HepG2 (cell line): ENCODE results near the gene ASCC2. TPM values are rescaled to one million over a fixed set of nuclear protein-coding genes. Genes with fewer than 3 reads are reported as not detected.
A peak's percentile ranks its signal among the peaks of the same experiment; 100 is the strongest.

Experiments
- CREB1 ChIP-seq, 2 experiments: fragments of 450-650 bp in 1 of 2; IDR thresholded peaks; 2 replicates each; pipeline ENCODE4 v1.6.1; 2016 to 2017; ENCODE audit warnings: control low read depth in 1 of 2, mild to moderate bottlenecking in 1 of 2, missing compliant biosample characterization in 1 of 2, missing genetic modification characterization in 1 of 2
- FOSL1 ChIP-seq: sonication (generic); formaldehyde crosslinking; IDR thresholded peaks from 2 replicates; pipeline ENCODE4 v1.9.0; 2021; ENCODE audit warnings: missing genetic modification reagents, borderline replicate concordance
- KDM3A ChIP-seq: IDR thresholded peaks from 2 replicates; pipeline ENCODE4 v1.6.1; 2018; ENCODE audit warnings: low read depth, missing compliant biosample characterization
- KMT2A ChIP-seq: sonication (generic); formaldehyde crosslinking; IDR thresholded peaks from 2 replicates; pipeline ENCODE4 v1.4.0; 2020; ENCODE audit warnings: missing genetic modification reagents
- NFIB ChIP-seq: sonication (generic); formaldehyde crosslinking; IDR thresholded peaks from 2 replicates; pipeline ENCODE4 v1.9.0; 2021; ENCODE audit warnings: missing genetic modification reagents, mild to moderate bottlenecking, borderline replicate concordance
- NR2F6 ChIP-seq, 2 experiments: IDR thresholded peaks; 2 replicates each; pipeline ENCODE4 v1.6.1; 2016; ENCODE audit warnings: antibody characterized with exemption in 1 of 2, mild to moderate bottlenecking in 1 of 2
- PHF20 ChIP-seq: sonication (generic); formaldehyde crosslinking; IDR thresholded peaks from 2 replicates; pipeline ENCODE4 v1.5.0; 2020; ENCODE audit warnings: mild to moderate bottlenecking, missing genetic modification reagents
- PHF21A ChIP-seq: sonication (generic); formaldehyde crosslinking; IDR thresholded peaks from 2 replicates; pipeline ENCODE4 v1.5.0; 2020; ENCODE audit warnings: mild to moderate bottlenecking, missing genetic modification reagents
- POGZ ChIP-seq: sonication (generic); formaldehyde crosslinking; IDR thresholded peaks from 2 replicates; pipeline ENCODE4 v1.4.0; 2020; ENCODE audit warnings: mild to moderate bottlenecking, missing genetic modification reagents
- RFXAP ChIP-seq: sonication (generic); formaldehyde crosslinking; IDR thresholded peaks from 2 replicates; pipeline ENCODE4 v1.4.0; 2020; ENCODE audit warnings: missing genetic modification reagents, borderline replicate concordance
- SALL1 ChIP-seq: sonication (generic); formaldehyde crosslinking; IDR thresholded peaks from 2 replicates; pipeline ENCODE4 v1.8.0; 2022; ENCODE audit warnings: mild to moderate bottlenecking, missing genetic modification reagents
- SIN3A ChIP-seq: IDR thresholded peaks from 2 replicates; pipeline ENCODE4 v1.6.1; 2011; ENCODE audit warnings: low read depth, mild to moderate bottlenecking, control low read depth, low read length, borderline replicate concordance
- ZFP36L1 ChIP-seq: sonication (generic); formaldehyde crosslinking; IDR thresholded peaks from 2 replicates; pipeline ENCODE4 v1.8.0; 2022; ENCODE audit warnings: mild to moderate bottlenecking, missing genetic modification reagents, moderate library complexity
- ZFX ChIP-seq: sonication (generic); formaldehyde crosslinking; IDR thresholded peaks from 2 replicates; pipeline ENCODE4 v1.4.0; 2020; ENCODE audit warnings: mild to moderate bottlenecking, low read depth, missing genetic modification reagents, moderate library complexity
- ZNF124 ChIP-seq: sonication (generic); formaldehyde crosslinking; IDR thresholded peaks from 2 replicates; pipeline ENCODE4 v1.4.0; 2020; ENCODE audit warnings: missing genetic modification reagents
- ZNF552 ChIP-seq: sonication (generic); formaldehyde crosslinking; IDR thresholded peaks from 2 replicates; pipeline ENCODE4 v1.9.0; 2022; ENCODE audit warnings: missing genetic modification reagents, mild to moderate bottlenecking, borderline replicate concordance
- ZNF747 ChIP-seq: sonication (generic); formaldehyde crosslinking; IDR thresholded peaks from 2 replicates; pipeline ENCODE4 v1.8.1; 2023; ENCODE audit warnings: missing genetic modification reagents, mild to moderate bottlenecking, borderline replicate concordance
- ZNF775 ChIP-seq: sonication (generic); formaldehyde crosslinking; IDR thresholded peaks from 2 replicates; pipeline ENCODE4 v1.4.0; 2020; ENCODE audit warnings: missing genetic modification reagents, mild to moderate bottlenecking, moderate library complexity, borderline replicate concordance
- polyA plus RNA-seq, 8 experiments: library from polyadenylated mRNA; depleted of rRNA in 3 of 8; stranded (reverse) in 7 of 8; unstranded in 1 of 8; fragments of >200 nt; fragmentation: Illumina TruSeq in 4 of 8; extraction: Trizol in 4 of 8; gene quantifications; 2 replicates each; pipeline versions ENCODE4 v1.2.1 to v1.2.3, GENCODE V29; 2011 to 2016; ENCODE audit warnings: low read depth in 4 of 8, missing spikeins in 1 of 8, mixed read lengths in 1 of 8; ENCODE audit not compliant: insufficient read depth in 1 of 8
- total RNA-seq, 5 experiments: library from RNA; depleted of rRNA; stranded (reverse); fragments of >200 nt; fragmentation: Illumina TruSeq; extraction: Trizol; gene quantifications; 2 replicates each; pipeline ENCODE4 v1.2.3, GENCODE V29; 2016; ENCODE audit warnings: low read depth in 1 of 5
- TF ChIP-seq, protein P1 (sequence below): sonication (generic); IDR thresholded peaks from 2 replicates; pipeline ENCODE4 v1.6.1; 2016; ENCODE audit warnings: low read depth, borderline replicate concordance
- TF ChIP-seq, protein P2 (sequence below): sonication (generic); formaldehyde crosslinking; IDR thresholded peaks from 2 replicates; pipeline ENCODE4 v1.4.0; 2020; ENCODE audit warnings: missing genetic modification reagents

ASCC2 gene
- total and polyA plus RNA-seq, 2 of the 13 experiments (the other 11 are each of a cell fraction or from before 2014, with no cell fraction given), result 26.2 to 26.3 TPM

DNA sequence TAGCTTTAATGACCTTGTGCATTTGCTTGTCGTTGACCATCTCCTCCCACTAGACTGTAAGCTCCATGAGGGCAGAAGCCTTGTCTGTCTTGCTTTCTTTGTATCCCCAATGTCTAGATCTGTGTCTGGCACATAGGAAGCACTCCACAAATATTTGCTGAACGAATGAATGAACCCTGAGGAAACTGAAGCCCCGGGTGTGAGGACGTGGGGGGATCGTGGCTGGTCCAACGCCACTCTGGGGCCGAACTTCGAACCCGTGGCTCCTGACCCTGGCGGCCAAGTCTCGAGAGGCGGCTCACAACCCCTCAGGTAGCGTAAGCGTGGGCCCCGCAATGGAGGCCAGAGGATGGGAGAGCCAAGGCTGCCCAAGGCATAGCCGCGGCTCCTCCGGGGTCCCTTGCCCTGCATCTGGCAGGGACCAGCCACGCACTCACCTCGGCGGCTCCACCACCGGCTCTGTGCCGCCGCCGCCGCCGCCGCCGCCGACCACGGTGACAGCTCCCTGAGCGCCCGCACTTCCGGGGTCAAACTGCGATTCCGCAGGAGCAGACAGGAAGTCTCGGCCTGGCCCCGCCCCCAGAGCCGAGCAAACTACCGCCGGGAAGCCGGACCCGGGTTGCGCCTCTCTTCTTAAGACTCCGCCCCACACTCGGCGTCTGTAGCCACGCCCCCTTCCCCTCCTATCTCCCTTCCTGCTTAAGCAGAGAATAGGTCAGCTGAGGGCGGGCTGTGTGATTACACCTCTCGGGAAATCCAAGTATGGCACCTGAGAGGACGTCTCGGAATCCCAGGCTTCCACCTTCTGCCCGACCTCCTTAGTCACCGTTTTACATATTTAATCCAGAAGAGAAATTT, at the start of gene ASCC2 (continued):
- TF ChIP-seq FOSL1 (CRISPR knock-in tag) (no peak), PHF20 (CRISPR knock-in tag) (peak; percentile 89), ZFX (peak; percentile 73), PHF21A (CRISPR knock-in tag) (peak; percentile 50; the same call in 1 of the 2 replicates), ZNF775 (no peak), NR2F6 (IDR thresholded peaks at IDR 0.05) (no peak), NR2F6 (CRISPR knock-in tag; IDR thresholded peaks at IDR 0.05) (peak; percentile 60; the same call in 1 of the 2 replicates), ZFP36L1 (CRISPR knock-in tag) (0 out of 2 replicates have a peak, but pooled peaks have one; percentile 24), ZNF747 (0 out of 2 replicates have a peak, but pooled peaks have one; percentile 27), KMT2A (CRISPR knock-in tag) (peak; percentile 61; the same call in 1 of the 2 replicates), SALL1 (peak; percentile 69), RFXAP (peak; percentile 90), ZNF124 (CRISPR knock-in tag) (peak; percentile 69; the same call in 1 of the 2 replicates), KDM3A (peak; percentile 20; the same call in 1 of the 2 replicates), CREB1 (IDR thresholded peaks at IDR 0.05) (0 out of 2 replicates have a peak, but pooled peaks have one; percentile 26), CREB1 (CRISPR knock-in tag; IDR thresholded peaks at IDR 0.05) (no peak), SIN3A (peak; percentile 69; the same call in 1 of the 2 replicates), ZNF552 (0 out of 2 replicates have a peak, but pooled peaks have one; percentile 44), POGZ (CRISPR knock-in tag) (peak; percentile 1; the same call in 1 of the 2 replicates), NFIB (0 out of 2 replicates have a peak, but pooled peaks have one; percentile 64)
- TF ChIP-seq, protein P1, sequence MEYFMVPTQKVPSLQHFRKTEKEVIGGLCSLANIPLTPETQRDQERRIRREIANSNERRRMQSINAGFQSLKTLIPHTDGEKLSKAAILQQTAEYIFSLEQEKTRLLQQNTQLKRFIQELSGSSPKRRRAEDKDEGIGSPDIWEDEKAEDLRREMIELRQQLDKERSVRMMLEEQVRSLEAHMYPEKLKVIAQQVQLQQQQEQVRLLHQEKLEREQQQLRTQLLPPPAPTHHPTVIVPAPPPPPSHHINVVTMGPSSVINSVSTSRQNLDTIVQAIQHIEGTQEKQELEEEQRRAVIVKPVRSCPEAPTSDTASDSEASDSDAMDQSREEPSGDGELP, result peak; percentile 80; the same call in 1 of the 2 replicates
- TF ChIP-seq, protein P2, sequence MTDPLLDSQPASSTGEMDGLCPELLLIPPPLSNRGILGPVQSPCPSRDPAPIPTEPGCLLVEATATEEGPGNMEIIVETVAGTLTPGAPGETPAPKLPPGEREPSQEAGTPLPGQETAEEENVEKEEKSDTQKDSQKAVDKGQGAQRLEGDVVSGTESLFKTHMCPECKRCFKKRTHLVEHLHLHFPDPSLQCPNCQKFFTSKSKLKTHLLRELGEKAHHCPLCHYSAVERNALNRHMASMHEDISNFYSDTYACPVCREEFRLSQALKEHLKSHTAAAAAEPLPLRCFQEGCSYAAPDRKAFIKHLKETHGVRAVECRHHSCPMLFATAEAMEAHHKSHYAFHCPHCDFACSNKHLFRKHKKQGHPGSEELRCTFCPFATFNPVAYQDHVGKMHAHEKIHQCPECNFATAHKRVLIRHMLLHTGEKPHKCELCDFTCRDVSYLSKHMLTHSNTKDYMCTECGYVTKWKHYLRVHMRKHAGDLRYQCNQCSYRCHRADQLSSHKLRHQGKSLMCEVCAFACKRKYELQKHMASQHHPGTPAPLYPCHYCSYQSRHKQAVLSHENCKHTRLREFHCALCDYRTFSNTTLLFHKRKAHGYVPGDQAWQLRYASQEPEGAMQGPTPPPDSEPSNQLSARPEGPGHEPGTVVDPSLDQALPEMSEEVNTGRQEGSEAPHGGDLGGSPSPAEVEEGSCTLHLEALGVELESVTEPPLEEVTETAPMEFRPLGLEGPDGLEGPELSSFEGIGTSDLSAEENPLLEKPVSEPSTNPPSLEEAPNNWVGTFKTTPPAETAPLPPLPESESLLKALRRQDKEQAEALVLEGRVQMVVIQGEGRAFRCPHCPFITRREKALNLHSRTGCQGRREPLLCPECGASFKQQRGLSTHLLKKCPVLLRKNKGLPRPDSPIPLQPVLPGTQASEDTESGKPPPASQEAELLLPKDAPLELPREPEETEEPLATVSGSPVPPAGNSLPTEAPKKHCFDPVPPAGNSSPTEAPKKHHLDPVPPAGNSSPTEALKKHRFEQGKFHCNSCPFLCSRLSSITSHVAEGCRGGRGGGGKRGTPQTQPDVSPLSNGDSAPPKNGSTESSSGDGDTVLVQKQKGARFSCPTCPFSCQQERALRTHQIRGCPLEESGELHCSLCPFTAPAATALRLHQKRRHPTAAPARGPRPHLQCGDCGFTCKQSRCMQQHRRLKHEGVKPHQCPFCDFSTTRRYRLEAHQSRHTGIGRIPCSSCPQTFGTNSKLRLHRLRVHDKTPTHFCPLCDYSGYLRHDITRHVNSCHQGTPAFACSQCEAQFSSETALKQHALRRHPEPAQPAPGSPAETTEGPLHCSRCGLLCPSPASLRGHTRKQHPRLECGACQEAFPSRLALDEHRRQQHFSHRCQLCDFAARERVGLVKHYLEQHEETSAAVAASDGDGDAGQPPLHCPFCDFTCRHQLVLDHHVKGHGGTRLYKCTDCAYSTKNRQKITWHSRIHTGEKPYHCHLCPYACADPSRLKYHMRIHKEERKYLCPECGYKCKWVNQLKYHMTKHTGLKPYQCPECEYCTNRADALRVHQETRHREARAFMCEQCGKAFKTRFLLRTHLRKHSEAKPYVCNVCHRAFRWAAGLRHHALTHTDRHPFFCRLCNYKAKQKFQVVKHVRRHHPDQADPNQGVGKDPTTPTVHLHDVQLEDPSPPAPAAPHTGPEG (CRISPR knock-in tag), result peak; percentile 56; the same call in 1 of the 2 replicates
